Stimulated activated CD8-positive, alpha-beta memory T cell treated with anti-CD3 and anti-CD28 coated beads, Interleukin-7, amount 100 ng/mL, for 1 hour (primary cell): ENCODE measurements around the gene SPAST.
A peak's percentile ranks its signal among the peaks of the same experiment; 100 is the strongest.
"Not testable (repeated sequence)": the region's sequence is repeated elsewhere in the genome, so short reads cannot be mapped to it uniquely, and the experiment has no call there.

ENCODE experiments used
- DNase-seq, 2 donors: peaks; one replicate each; pipeline ENCODE4 v3.0.0-alpha.2; 2020; ENCODE audit warnings: low read depth in 2 of 2

SPAST gene

DNA sequence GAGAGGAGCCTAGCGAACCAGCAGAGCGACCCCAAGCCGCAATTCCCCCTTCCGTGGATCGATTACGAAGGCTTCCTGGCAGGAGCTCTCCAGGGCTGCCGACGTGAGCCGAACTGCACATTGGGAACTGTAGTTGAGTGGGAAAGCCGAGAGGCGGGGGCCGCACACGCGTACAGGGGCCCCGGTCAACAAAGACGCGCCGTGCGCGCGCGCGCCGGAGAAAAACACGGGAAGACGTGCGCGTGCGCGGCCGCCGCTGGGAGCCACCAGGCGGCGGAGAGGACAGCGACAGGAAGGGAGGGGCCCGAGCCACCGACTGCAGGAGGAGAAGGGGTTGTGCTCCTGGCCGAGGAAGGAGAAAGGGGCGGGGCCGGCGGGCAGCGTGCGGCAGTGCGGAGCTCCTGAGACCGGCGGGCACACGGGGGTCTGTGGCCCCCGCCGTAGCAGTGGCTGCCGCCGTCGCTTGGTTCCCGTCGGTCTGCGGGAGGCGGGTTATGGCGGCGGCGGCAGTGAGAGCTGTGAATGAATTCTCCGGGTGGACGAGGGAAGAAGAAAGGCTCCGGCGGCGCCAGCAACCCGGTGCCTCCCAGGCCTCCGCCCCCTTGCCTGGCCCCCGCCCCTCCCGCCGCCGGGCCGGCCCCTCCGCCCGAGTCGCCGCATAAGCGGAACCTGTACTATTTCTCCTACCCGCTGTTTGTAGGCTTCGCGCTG lies at the start of gene SPAST:
Gene SPAST, plus strand, starts transcription at position 247 of the 711 bp plus-strand sequence. Its CDS starts 276 bp downstream, at position 523.
- peak; percentile 90 to 92 for DNase-seq

GRCh38 chr2:32018789-32019482 lies 44.4 kb upstream of the SPAST start:
- DNase-seq, result not testable (repeated sequence)

DNA sequence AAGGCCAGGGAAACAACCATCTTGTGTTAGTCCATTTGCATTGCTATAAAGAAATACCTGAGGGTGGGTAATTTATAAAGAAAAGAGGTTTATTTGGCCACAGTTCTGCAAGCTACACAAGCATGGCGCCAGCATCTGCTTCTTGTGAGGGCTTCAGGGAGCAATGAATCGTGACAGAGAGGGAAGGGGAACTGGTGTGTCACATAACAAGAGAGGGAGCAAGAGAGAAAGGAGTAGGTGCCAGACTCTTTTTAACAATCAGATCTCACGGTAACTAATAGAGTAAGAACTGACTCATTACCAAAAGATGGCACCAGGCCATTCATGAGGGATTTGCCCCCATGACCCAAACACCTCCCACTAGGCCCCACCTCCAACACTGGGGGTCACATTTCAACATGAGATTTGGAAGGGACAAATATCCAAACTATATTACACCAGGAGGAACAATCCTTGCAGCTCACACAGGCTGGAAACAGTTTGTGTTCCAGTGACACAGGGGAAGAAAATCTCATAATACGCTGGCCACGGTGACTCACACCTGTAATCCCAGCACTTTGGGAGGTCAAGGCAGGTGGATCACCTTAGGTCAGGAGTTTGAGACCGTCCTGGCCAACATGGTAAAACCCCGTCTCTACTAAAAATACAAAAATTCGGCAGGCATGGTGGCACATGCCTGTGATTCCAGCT lies 29.0 kb upstream of the SPAST start:
- DNase-seq, result not testable (repeated sequence)

- peak; percentile 75 to 77 for DNase-seq
Measured at GRCh38 chr2:32039447-32040219, 23.7 kb upstream of the SPAST start, which contains the start of gene DPY30. Gene DPY30, minus strand, starts transcription at chr2:32039805. Its CDS starts 349 bp downstream, at chr2:32039456.

GRCh38 chr2:32043561-32043960 lies 19.8 kb upstream of the SPAST start:
- no peak for DNase-seq

GRCh38 chr2:32051836-32052439 lies 11.4 kb upstream of the SPAST start:
- no peak for DNase-seq

DNA sequence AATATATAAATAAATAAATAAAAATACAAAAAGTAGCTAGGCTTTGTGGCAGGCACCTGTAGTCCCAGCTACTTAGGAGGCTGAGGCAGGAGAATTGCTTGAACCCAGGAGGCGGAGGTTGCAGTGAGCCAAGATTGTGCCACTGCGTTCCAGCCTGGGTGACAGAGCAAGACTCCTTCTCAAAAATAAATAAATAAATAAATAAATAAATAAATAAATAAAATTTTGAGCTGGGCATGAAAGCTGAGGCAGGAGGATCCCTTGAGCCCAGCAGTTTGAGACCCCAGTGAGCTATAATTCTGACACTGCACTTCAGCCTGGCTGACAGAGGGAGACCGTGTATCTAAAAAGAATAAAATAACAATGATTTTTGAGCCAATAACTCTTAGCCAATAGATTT lies 8.8 kb upstream of the SPAST start:
- DNase-seq, result not testable (repeated sequence)

- DNase-seq, result no peak
Measured at GRCh38 chr2:32058130-32058529, 5.2 kb upstream of the SPAST start.

GRCh38 chr2:32060266-32060665 lies 3.1 kb upstream of the SPAST start:
- no peak for DNase-seq

DNA sequence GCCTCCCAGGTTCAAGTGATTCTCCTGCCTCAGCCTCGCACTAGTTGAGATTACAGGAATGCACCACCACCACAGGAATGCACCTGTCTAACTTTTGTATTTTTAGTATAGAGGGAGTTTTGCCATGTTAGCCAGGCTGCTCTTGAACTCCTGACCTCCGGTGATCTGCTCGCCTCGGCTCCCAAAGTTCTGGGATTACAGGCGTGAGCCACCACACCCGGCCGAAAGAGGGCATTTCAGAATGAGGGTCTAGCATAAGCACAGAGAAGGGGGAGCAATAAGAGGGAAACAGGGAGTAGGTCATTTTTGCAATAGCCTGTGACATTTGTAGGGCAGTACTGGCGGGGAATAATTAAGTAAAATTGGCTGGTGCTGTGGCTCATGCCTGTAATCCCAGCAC lies 1.9 kb upstream of the SPAST start:
- no peak for DNase-seq

GRCh38 chr2:32061973-32062861 lies 1.1 kb upstream of the SPAST start:
- no peak for DNase-seq

- DNase-seq, result peak in 1 of 2 donors; percentile 2
Measured at GRCh38 chr2:32064021-32064601, 755 bp downstream of the SPAST start.

- DNase-seq, result no peak
Measured at GRCh38 chr2:32064713-32065112, 1.4 kb downstream of the SPAST start.

DNA sequence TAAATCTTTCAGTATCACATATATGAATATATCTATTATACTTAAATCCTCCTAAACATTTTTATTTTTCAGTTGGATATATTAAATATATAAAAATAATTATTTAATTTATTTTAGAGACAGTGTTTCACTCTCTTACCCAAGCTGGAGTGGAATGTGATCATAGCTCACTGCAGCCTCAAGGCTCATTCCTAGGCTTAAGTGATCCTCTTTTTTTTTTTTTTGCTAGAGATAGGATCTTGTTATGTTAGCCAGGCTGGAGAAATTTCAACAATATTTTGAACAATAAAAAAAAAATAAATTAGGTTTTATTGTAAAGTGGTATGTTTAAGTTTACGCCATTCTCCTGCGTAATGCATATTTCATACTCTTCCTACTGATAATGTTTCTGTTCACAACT lies 4.2 kb downstream of the SPAST start:
- DNase-seq, result no peak

GRCh38 chr2:32074134-32074506 lies 10.8 kb downstream of the SPAST start:
- DNase-seq, result no peak

GRCh38 chr2:32095671-32096070 lies 32.3 kb downstream of the SPAST start:
- DNase-seq, result no peak

GRCh38 chr2:32108111-32108510 lies 44.8 kb downstream of the SPAST start:
- DNase-seq, result no peak

- DNase-seq, result no peak
Measured at GRCh38 chr2:32118055-32118454, 54.7 kb downstream of the SPAST start.

DNA sequence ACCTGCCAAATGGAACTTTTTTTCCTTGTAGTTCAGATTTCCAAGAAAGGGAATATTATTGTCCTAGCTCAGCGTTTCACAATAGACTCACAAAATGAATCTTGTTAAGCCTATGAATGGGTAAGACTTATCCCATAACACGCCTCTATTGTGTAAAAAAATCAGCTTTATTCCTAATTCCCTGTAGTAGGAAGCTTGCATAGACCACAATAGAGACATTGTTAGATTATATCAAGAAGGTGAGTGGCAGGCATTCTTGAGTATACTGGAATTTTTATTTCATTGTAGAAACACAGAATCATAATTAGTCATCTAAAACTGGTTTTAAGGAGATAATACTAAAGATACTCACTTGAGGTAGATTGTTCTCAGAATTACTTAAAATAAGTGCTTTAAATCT lies 55.8 kb downstream of the SPAST start:
- DNase-seq, result no peak

DNA sequence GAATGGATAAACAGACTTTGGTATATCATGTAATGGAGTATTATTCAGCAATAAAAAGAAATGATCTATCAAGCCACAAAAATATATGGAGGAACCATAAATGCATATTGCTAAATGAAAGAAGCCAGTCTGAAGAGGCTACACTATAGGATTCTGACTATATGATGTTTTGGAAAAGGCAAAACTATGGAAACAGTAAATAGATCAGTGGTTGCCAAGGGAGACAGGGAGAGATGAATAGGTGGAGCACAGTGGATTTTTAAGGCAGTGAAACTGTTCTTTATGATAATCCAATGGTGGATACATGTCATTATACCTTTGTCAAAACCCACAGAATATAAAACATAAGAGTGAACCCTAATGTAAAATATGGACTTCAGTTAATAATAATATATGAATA lies 61.3 kb downstream of the SPAST start:
- DNase-seq, result no peak
